ENCODE results near the gene KCNQ2. TPM values are rescaled to one million over a fixed set of nuclear protein-coding genes. Genes with fewer than 3 reads are reported as not detected.

KCNQ2 gene
- total and polyA plus RNA-seq, 10 donors: 0.13 to 3.5 (median 0.45) TPM; not detected in 2

DNA sequence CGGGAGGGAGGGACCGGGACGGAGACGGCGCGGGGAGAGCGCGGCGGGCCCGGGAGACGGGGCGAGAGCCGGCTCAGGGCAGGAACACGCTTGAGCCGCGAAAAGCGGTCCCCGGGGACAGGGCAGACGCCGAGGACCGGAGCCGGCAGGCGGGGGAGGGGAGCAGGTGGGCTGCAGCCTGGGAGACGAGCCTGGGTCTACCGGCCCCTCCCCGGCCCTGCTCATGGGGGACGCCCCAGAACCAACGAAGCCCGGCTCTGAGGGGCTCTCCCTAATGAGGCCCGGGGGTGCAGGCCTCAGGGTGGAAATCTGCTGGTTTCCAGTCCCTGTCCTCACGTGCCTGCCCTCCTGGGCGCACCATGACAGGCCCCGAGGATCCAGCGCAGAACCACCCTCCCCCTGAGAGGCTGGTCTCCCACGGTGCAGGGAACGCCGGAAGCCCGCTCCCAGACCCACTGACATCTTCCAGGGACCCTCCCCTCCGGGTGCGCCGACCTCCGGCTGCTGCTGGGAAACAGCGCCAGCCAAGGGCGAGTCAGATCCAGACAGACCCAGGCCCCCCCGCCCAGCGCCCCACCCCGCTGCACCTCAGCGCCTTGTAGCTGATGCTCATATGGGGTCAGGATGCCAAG lies 27.0 kb upstream of the KCNQ2 start:
- no peaks in the 10 kb centered on the region for H3K36me3 ChIP-seq
- H3K27me3 ChIP-seq (replicated peaks in 1 of 7): peaks cover 0 to 88% (median 44%) of the 10 kb centered on the region in 7 donors
- peak overlapping the region; percentile 27 to 71 (median 40) for H3K4me3 ChIP-seq
- peaks cover 0 to 6% (median 4%) of the 10 kb centered on the region in 8 donors for H3K9me3 ChIP-seq
- intact Hi-C loops (cut with DNase I; ENCODE audit: low total_unique reads): no loop called here
- WGBS, 5 donors: 0 to 23% (median 11%) methylated on average over 27 to 48 of the region's 48 CpGs
- DNase-seq: no peak
- peaks cover 5 to 42% (median 30%) of the 10 kb centered on the region in 6 donors for H3K4me1 ChIP-seq
- H3K27ac ChIP-seq: no peak overlapping the region
- no peak for TF ChIP-seq POLR2A (IDR thresholded peaks at IDR 0.05)
- TF ChIP-seq, protein P1, sequence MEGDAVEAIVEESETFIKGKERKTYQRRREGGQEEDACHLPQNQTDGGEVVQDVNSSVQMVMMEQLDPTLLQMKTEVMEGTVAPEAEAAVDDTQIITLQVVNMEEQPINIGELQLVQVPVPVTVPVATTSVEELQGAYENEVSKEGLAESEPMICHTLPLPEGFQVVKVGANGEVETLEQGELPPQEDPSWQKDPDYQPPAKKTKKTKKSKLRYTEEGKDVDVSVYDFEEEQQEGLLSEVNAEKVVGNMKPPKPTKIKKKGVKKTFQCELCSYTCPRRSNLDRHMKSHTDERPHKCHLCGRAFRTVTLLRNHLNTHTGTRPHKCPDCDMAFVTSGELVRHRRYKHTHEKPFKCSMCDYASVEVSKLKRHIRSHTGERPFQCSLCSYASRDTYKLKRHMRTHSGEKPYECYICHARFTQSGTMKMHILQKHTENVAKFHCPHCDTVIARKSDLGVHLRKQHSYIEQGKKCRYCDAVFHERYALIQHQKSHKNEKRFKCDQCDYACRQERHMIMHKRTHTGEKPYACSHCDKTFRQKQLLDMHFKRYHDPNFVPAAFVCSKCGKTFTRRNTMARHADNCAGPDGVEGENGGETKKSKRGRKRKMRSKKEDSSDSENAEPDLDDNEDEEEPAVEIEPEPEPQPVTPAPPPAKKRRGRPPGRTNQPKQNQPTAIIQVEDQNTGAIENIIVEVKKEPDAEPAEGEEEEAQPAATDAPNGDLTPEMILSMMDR (IDR thresholded peaks at IDR 0.05 in 8 of 11, conservative IDR thresholded peaks at IDR 0.05 in 3 of 11): peak in 1 of 11 experiments; percentile 0

DNA sequence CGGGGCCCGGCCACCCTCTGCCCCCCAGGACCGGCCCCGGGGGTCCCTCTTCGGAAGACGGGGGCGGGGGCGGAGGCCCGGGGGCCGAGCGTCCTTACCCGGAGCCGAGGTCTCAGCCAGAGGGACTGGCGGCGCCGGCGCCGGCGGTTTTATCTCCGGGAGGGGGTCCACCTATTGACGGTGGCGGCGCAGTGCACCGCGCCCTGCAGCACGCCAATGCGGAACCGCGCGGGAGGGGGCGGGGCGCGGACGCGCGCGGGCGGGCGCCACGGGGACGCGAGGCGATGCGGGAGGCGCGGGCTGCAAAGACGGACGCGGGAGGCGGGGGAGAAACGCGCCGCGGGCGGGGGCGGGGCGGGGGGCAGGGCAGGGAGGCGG lies 26.5 kb upstream of the KCNQ2 start, which contains the start of gene EEF1A2:
TSS of gene EEF1A2 (minus strand) at position 124 of the 378 bp plus-strand sequence. CDS start 1,320 bp downstream, outside the sequence.
- Histone ChIP-seq H3K36me3 (no peaks in the 10 kb centered on the region), H3K9me3 (peaks cover 0 to 1% (median 0%) of the 10 kb centered on the region in 8 donors), H3K4me1 (peaks cover 5 to 42% (median 30%) of the 10 kb centered on the region in 6 donors), H3K4me3 (peak within 1 kb of the TSS; percentile 27 to 71 (median 40)), H3K27me3 (replicated peaks in 1 of 7) (peaks cover 0 to 90% (median 44%) of the 10 kb centered on the region in 7 donors), H3K27ac (no peak within 1 kb of the TSS)
- peak; percentile 80 for DNase-seq
- no peak for TF ChIP-seq POLR2A (IDR thresholded peaks at IDR 0.05)
- TF ChIP-seq, protein P1 (IDR thresholded peaks at IDR 0.05 in 8 of 11, conservative IDR thresholded peaks at IDR 0.05 in 3 of 11): peak in 4 of 11 experiments; percentile 8 to 17 (median 14)
- intact Hi-C loops (cut with DNase I; ENCODE audit: low total_unique reads): no loop called here
- 0 to 1% (median 0%) methylated on average over 5 to 58 of the region's 58 CpGs for WGBS, 5 donors

DNA sequence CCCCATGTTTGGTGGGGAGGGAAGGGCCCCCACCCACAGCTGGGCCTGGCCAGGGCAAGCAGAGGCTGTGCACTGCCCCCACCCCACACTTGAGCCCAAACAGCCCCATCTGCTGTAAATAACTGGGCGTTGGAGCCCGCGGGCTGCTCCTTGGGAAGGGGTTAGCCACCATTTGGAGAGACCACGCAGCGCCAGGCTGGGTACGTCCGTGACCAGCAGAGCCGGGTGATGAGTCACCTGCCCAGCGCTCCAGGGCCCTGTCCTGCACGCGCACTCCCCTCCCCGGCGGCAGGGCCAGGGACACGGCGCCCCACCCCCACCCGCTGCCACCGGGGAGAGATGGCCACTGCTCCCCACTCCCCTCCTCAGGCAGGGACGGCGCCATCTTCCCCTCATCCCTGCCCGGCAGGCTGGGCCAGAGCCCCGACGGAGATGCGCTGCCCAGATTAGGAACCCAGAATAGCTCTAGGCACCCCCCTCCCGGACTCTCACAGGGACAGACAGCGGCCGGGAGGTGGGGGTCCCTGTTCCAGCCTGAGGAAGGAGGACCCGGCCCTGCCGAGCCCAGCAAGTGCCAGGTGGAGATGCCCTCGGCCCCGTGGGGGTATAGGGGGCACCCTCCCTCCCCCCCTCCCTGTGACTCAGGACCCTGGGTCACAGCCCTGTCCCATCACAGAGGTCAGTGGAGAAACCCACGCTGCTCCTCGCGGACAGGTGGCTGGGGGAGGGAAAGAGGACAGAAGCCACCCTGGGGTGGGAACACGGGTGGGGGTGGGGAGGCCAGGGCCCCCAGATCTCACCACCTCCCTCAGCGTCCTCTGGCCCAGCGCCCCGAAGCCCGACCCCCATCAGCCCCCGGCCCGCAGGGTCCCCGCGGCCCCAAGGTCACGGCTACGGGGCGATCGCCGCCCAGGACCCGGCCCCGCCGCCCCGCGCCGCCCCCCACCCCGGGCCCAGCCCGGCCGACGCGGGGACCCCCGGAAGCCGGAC lies 25.8 kb upstream of the KCNQ2 start:
- Histone ChIP-seq H3K4me3 (peak overlapping the region in 5 of 8 donors; percentile 39 to 71 (median 43)), H3K4me1 (peaks cover 5 to 42% (median 30%) of the 10 kb centered on the region in 6 donors), H3K9me3 (no peaks in the 10 kb centered on the region), H3K36me3 (no peaks in the 10 kb centered on the region), H3K27ac (no peak overlapping the region), H3K27me3 (replicated peaks in 1 of 7) (peaks cover 0 to 87% (median 44%) of the 10 kb centered on the region in 7 donors)
- 1 to 7% (median 5%) methylated on average over 4 to 59 of the region's 60 CpGs for WGBS, 5 donors
- intact Hi-C loops (cut with DNase I; ENCODE audit: low total_unique reads): no loop called here
- TF ChIP-seq POLR2A (IDR thresholded peaks at IDR 0.05) (no peak), POLR2AphosphoS5 (IDR thresholded peaks at IDR 0.05) (no peak)
- TF ChIP-seq, protein P1 (IDR thresholded peaks at IDR 0.05 in 8 of 11, conservative IDR thresholded peaks at IDR 0.05 in 3 of 11): no peak
- DNase-seq: no peak

Measured in spleen (tissue), 11 donors.